HL-60 (cell line): Measurements from ENCODE around the gene PPCDC.

ENCODE experiments used
- GABPA ChIP-seq: IDR thresholded peaks from 2 replicates; pipeline ENCODE4 v1.6.1; 2012; ENCODE audit warnings: low read depth
- POLR2AphosphoS5 ChIP-seq: IDR thresholded peaks from 2 replicates; pipeline ENCODE4 v1.6.1; 2012; ENCODE audit warnings: low read depth
- REST ChIP-seq: IDR thresholded peaks from 2 replicates; pipeline ENCODE4 v1.6.1; 2012; ENCODE audit warnings: low read depth; ENCODE audit not compliant: insufficient replicate concordance
- SPI1 ChIP-seq: IDR thresholded peaks from 2 replicates; pipeline ENCODE4 v1.6.1; 2012; ENCODE audit warnings: low read depth, mild to moderate bottlenecking, borderline replicate concordance
- TF ChIP-seq, protein P1 (sequence below): IDR thresholded peaks from one replicate; pipeline ENCODE4 v1.5.1; 2011; ENCODE audit warnings: low read length, control low read depth, inconsistent platforms; ENCODE audit not compliant: insufficient read depth

GRCh38 chr15:75063338-75063737 lies 39.9 kb downstream of the PPCDC start:
- TF ChIP-seq REST (no peak), POLR2AphosphoS5 (no peak), GABPA (no peak), SPI1 (no peak)
- TF ChIP-seq, protein P1, sequence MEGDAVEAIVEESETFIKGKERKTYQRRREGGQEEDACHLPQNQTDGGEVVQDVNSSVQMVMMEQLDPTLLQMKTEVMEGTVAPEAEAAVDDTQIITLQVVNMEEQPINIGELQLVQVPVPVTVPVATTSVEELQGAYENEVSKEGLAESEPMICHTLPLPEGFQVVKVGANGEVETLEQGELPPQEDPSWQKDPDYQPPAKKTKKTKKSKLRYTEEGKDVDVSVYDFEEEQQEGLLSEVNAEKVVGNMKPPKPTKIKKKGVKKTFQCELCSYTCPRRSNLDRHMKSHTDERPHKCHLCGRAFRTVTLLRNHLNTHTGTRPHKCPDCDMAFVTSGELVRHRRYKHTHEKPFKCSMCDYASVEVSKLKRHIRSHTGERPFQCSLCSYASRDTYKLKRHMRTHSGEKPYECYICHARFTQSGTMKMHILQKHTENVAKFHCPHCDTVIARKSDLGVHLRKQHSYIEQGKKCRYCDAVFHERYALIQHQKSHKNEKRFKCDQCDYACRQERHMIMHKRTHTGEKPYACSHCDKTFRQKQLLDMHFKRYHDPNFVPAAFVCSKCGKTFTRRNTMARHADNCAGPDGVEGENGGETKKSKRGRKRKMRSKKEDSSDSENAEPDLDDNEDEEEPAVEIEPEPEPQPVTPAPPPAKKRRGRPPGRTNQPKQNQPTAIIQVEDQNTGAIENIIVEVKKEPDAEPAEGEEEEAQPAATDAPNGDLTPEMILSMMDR: no peak
